Activated CD4-positive, alpha-beta T cell treated with anti-CD3 and anti-CD28 coated beads, Interleukin-2, amount 50 U/mL, for 48 hours (primary cell): ENCODE measurements around the gene C1QL1.
A peak's percentile ranks its signal among the peaks of the same experiment; 100 is the strongest.

Source experiments
- DNase-seq, 2 experiments: peaks; one replicate each; pipeline ENCODE4 v3.0.0-alpha.2; 2020

Gene C1QL1

GRCh38 chr17:44928136-44928535 lies 40.0 kb downstream of the C1QL1 start:
- DNase-seq, result no peak

GRCh38 chr17:44927696-44928095 lies 40.4 kb downstream of the C1QL1 start:
- no peak for DNase-seq

- no peak for DNase-seq
These were observed 41.1 kb downstream of the C1QL1 start for GRCh38 chr17:44926821-44927525.

GRCh38 chr17:44925731-44926697 lies 42.1 kb downstream of the C1QL1 start:
- no peak for DNase-seq

- DNase-seq, result no peak
These were observed 44.0 kb downstream of the C1QL1 start for GRCh38 chr17:44924107-44924544.

- DNase-seq, result no peak
These were observed 45.2 kb downstream of the C1QL1 start for GRCh38 chr17:44922746-44923470.

- no peak for DNase-seq
These were observed 46.0 kb downstream of the C1QL1 start for GRCh38 chr17:44922136-44922535.

GRCh38 chr17:44921122-44921882 lies 46.8 kb downstream of the C1QL1 start:
- DNase-seq, result no peak

- DNase-seq, result no peak
These were observed 47.5 kb downstream of the C1QL1 start for GRCh38 chr17:44920565-44920940.

GRCh38 chr17:44919885-44920564 lies 48.1 kb downstream of the C1QL1 start:
- DNase-seq, result peak; percentile 67 to 74

- DNase-seq, result no peak
These were observed 48.7 kb downstream of the C1QL1 start for GRCh38 chr17:44919411-44919810.

GRCh38 chr17:44918006-44918405 lies 50.1 kb downstream of the C1QL1 start:
- no peak for DNase-seq

GRCh38 chr17:44917456-44917855 lies 50.6 kb downstream of the C1QL1 start:
- no peak for DNase-seq

GRCh38 chr17:44916781-44917241 lies 51.3 kb downstream of the C1QL1 start:
- no peak for DNase-seq

GRCh38 chr17:44915862-44916780 lies 52.0 kb downstream of the C1QL1 start:
- no peak for DNase-seq

GRCh38 chr17:44915321-44915726 lies 52.8 kb downstream of the C1QL1 start, which contains the start of gene GFAP:
TSS of gene GFAP (minus strand) at chr17:44915500. CDS start at chr17:44915486, 14 bp downstream.
- DNase-seq, result no peak

GRCh38 chr17:44914698-44915271 lies 53.3 kb downstream of the C1QL1 start:
- no peak for DNase-seq

GRCh38 chr17:44914148-44914547 lies 54.0 kb downstream of the C1QL1 start:
- no peak for DNase-seq

GRCh38 chr17:44913676-44914075 lies 54.4 kb downstream of the C1QL1 start:
- no peak for DNase-seq
